WI38 (cell line): ENCODE results near the gene MAP7D1.

Experiments used
- H3K4me3 ChIP-seq: 2 replicates; pipeline ENCODE4 v1.5.1; 2011; ENCODE audit warnings: low read depth, mild to moderate bottlenecking, control low read depth, low read length
- TF ChIP-seq, protein P1 (sequence below): IDR thresholded peaks from 2 replicates; pipeline ENCODE4 v1.5.1; 2012; ENCODE audit warnings: low read depth, mild to moderate bottlenecking, control low read depth, low read length

MAP7D1 gene

DNA sequence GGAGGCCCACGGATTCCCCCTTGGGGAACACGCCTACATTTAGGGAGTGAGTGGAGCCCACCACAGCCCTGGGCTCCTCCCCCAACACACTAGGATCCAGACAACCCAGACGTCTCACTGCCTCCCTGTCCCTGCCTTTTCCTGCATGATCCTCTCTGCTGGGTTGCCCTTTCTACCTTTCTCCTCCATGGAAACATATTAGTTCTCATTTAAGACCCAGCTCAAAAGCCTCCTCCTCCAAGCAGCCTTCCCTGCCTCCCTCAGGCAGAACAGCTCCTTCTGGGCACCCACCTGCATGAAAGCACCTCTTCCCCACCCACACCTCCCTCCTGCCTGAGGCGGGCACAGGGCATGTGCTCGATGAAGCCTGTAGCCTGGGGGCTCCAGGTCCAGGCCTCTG lies 41.6 kb upstream of the MAP7D1 start:
- TF ChIP-seq, protein P1, sequence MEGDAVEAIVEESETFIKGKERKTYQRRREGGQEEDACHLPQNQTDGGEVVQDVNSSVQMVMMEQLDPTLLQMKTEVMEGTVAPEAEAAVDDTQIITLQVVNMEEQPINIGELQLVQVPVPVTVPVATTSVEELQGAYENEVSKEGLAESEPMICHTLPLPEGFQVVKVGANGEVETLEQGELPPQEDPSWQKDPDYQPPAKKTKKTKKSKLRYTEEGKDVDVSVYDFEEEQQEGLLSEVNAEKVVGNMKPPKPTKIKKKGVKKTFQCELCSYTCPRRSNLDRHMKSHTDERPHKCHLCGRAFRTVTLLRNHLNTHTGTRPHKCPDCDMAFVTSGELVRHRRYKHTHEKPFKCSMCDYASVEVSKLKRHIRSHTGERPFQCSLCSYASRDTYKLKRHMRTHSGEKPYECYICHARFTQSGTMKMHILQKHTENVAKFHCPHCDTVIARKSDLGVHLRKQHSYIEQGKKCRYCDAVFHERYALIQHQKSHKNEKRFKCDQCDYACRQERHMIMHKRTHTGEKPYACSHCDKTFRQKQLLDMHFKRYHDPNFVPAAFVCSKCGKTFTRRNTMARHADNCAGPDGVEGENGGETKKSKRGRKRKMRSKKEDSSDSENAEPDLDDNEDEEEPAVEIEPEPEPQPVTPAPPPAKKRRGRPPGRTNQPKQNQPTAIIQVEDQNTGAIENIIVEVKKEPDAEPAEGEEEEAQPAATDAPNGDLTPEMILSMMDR, result no peak

DNA sequence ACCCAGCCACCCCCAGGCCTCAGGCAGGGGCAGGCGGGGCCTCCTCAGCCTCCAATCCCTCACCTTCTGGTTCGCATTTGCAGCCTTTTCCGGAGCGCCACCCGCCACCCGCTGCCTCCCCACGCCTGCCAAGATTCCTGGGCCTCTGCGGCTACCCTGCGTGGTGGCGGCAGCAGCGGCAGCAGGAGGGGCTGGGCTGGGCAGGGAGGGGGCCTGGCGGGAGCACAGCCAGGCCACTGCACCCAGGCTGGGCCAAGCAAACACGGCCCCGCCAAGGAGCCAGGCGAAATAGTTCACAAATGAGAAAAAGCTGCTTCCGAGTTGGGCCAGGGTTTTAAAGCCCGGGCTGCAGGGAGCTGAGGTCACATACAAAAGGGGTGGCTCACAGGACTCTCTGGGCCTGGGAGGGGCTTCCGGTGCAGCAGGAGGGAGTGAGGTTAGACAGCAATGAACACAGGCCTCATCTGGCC lies 40.7 kb upstream of the MAP7D1 start:
- no peak overlapping the region for H3K4me3 ChIP-seq

More for the DNA sequence above, 41.6 kb upstream of the MAP7D1 start:
- H3K4me3 ChIP-seq, result no peak overlapping the region

DNA sequence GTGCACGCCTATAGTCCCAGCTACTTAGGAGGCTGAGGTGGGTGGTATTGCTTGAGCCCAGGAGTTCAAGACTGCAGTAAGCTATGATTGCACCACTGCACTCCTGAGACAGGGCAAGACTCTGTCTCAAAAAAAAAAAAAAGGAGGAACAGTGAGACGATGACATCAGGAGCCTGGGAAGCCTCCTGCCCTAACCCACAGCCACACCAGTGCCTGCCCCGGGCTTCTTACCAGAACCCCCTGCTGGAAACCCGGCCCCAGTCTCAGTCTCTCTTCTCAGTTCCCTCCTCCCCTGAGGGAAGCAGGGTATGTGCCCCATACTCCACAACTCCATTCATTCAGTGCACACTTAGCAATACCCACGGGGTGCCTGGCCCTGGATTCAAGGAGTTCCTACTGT lies 40.0 kb upstream of the MAP7D1 start:
- no peak overlapping the region for H3K4me3 ChIP-seq

More for the DNA sequence above, 40.7 kb upstream of the MAP7D1 start:
- TF ChIP-seq, protein P1, result no peak

DNA sequence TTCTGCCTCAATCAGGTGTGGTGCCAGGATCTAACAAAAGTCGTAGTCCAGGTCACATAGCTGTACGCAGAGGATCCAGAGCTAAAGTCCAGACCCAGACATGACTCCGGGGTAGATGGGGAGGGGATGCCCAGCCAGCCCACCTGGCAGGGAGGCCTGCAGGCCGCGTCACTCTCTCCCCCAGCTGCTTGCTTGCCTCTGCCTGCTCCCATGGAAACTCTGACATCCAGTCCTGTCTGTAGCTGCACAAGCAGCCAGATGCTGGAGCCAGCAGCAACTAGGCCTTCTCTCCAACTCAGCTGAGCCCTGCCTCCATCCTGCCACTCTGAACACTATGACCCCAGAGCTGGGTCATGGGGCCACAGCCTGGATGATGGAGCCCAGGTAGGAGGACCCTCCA lies 39.1 kb upstream of the MAP7D1 start:
- TF ChIP-seq, protein P1, result no peak
- no peak overlapping the region for H3K4me3 ChIP-seq

More for the DNA sequence above, 40.0 kb upstream of the MAP7D1 start:
- TF ChIP-seq, protein P1, result no peak

DNA sequence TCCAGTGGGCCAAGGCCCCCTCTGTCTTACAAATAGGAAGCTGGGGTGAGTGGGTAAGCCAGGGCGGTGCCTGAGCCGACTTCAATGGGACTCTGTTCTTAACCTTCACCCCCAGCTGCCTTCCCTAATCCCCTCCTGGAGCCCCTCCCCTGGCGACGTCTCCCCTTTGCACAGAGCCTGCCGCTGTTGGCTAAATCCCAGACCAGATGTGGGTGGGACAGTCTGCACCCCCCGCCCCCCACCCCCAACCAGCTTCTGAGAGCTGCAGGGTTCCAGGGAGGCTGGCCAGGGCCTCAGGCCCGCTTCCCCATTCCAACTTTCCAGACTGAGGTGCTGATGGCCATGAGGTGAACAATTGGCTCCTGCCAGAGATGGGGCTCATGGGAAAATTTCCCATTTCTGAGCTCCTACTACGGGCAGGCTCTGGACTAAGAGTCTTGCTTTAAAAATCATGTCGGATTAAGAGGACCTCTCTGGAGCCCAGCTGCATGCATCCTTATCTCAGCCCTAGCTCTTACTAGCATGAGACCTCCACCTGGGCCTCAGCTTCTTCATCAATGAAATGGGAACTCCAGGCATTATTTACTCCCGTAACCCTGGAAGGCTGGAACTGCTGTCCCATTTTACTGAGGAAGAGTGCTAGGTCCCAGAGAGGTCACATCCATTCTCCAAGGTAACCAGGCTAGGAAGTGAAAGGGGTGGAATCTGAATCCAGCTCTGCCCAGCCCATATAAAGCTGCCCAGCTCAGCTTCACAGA lies 37.3 kb upstream of the MAP7D1 start:
- TF ChIP-seq, protein P1, result no peak

DNA sequence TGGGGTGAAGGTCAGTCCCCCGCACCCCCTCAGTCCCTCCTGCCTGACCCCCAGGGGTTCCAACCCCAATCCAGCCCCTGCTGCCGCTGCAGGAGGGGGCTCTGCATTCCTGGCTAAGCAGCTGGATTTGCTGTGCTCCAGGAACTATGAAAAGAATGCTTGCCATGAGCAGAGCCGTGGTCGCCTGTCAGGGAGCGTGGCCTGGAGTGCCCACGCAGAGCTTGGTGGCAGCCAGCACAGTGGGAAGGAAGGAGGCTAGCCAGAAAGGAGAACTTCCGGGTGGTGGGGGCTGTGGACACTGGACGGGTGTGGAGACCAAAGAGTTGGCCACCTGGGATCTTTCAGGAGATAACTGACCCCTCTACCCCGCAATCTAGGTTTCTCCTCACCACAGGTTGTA lies 36.5 kb upstream of the MAP7D1 start:
- no peak overlapping the region for H3K4me3 ChIP-seq
- TF ChIP-seq, protein P1, result no peak

More for the DNA sequence above, 37.3 kb upstream of the MAP7D1 start:
- no peak overlapping the region for H3K4me3 ChIP-seq
